NB4 (cell line): ENCODE measurements around the gene KIRREL3.
"Not testable (repeated sequence)": the region's sequence is repeated elsewhere in the genome, so short reads cannot be mapped to it uniquely, and the experiment has no call there.

ENCODE experiments used
- DNase-seq: peaks from one replicate; pipeline ENCODE4 v3.0.0; 2010; ENCODE audit warnings: low read depth
- H3K4me3 ChIP-seq: one replicate; pipeline ENCODE4 v1.5.1; 2011; ENCODE audit warnings: mild to moderate bottlenecking, low read depth, low read length, moderate library complexity
- CTCF ChIP-seq: IDR thresholded peaks from one replicate; pipeline ENCODE4 v1.5.1; 2012; ENCODE audit warnings: low read depth, low read length
- MAX ChIP-seq: IDR thresholded peaks from 2 replicates; pipeline ENCODE4 v1.6.1; 2011; ENCODE audit warnings: low read depth, low read length
- MYC ChIP-seq: IDR thresholded peaks from 2 replicates; pipeline ENCODE4 v1.6.1; 2011; ENCODE audit warnings: low read depth, low read length
- POLR2A ChIP-seq: IDR thresholded peaks from 2 replicates; pipeline ENCODE4 v1.6.1; 2011; ENCODE audit warnings: mild to moderate bottlenecking; ENCODE audit not compliant: insufficient read length; ENCODE audit errors: extremely low read depth

Gene KIRREL3

GRCh38 chr11:126387857-126388256, 612.7 kb downstream of the KIRREL3 start:
- no peak for TF ChIP-seq POLR2A
- TF ChIP-seq CTCF: no peak
- no peak for TF ChIP-seq MAX
- TF ChIP-seq MYC: no peak
- no peak for DNase-seq
- no peak overlapping the region for H3K4me3 ChIP-seq

GRCh38 chr11:126386729-126387071, 613.9 kb downstream of the KIRREL3 start:
- DNase-seq: peak; percentile 89
- not testable (repeated sequence) for H3K4me3 ChIP-seq

- TF ChIP-seq MYC (no peak), CTCF (no peak), POLR2A (no peak), MAX (no peak)
- no peak for DNase-seq
- no peak overlapping the region for H3K4me3 ChIP-seq
Observed at GRCh38 chr11:126385991-126386728, 614.4 kb downstream of the KIRREL3 start.

GRCh38 chr11:126384449-126385070, 616.0 kb downstream of the KIRREL3 start:
- TF ChIP-seq MYC (no peak), POLR2A (no peak)
- H3K4me3 ChIP-seq: no peak overlapping the region
- DNase-seq: no peak

GRCh38 chr11:126383339-126384335, 616.9 kb downstream of the KIRREL3 start:
- TF ChIP-seq MAX (no peak), CTCF (no peak), POLR2A (no peak), MYC (no peak)
- H3K4me3 ChIP-seq: no peak overlapping the region
- DNase-seq: no peak

- DNase-seq, H3K4me3 ChIP-seq: not testable (repeated sequence)
Observed at GRCh38 chr11:126382641-126383040, 617.9 kb downstream of the KIRREL3 start.

GRCh38 chr11:126381960-126382359, 618.6 kb downstream of the KIRREL3 start:
- DNase-seq, H3K4me3 ChIP-seq: not testable (repeated sequence)

- TF ChIP-seq POLR2A: no peak
- TF ChIP-seq MAX: no peak
- TF ChIP-seq MYC: no peak
- TF ChIP-seq CTCF: no peak
- no peak overlapping the region for H3K4me3 ChIP-seq
- DNase-seq: no peak
Observed at GRCh38 chr11:126380909-126381308, 619.7 kb downstream of the KIRREL3 start.
